ENCODE measurements around the gene AWAT2.

The AWAT2 gene

GRCh38 chrX:70049925-70050324, at the start of gene AWAT2:
Gene AWAT2, minus strand, starts transcription at chrX:70049938. Its CDS starts 6 bp downstream, at chrX:70049932.
- DNase-seq (ENCODE audit: low read depth in 2 of 2) = no peak

- no peak for DNase-seq (ENCODE audit: low read depth in 2 of 2)
Measured at GRCh38 chrX:70096052-70096451, 46.3 kb upstream of the AWAT2 start.

- DNase-seq (ENCODE audit: low read depth in 2 of 2) = no peak
Measured at GRCh38 chrX:70092247-70092646, 42.5 kb upstream of the AWAT2 start.

GRCh38 chrX:70089604-70090297, 40.0 kb upstream of the AWAT2 start:
- DNase-seq (ENCODE audit: low read depth in 2 of 2) = no peak

- DNase-seq (ENCODE audit: low read depth in 2 of 2) = no peak
Measured at GRCh38 chrX:70088751-70089150, 39.0 kb upstream of the AWAT2 start.

GRCh38 chrX:70087857-70088630, 38.3 kb upstream of the AWAT2 start:
- no peak for DNase-seq (ENCODE audit: low read depth in 2 of 2)

GRCh38 chrX:70084592-70085240, 35.0 kb upstream of the AWAT2 start:
- DNase-seq (ENCODE audit: low read depth in 2 of 2) = no peak

- no peak for DNase-seq (ENCODE audit: low read depth in 2 of 2)
Measured at GRCh38 chrX:70082723-70083122, 33.0 kb upstream of the AWAT2 start.

- no peak for DNase-seq (ENCODE audit: low read depth in 2 of 2)
Measured at GRCh38 chrX:70079870-70080269, 30.1 kb upstream of the AWAT2 start.

- DNase-seq (ENCODE audit: low read depth in 2 of 2) = no peak
Measured at GRCh38 chrX:70079297-70079696, 29.6 kb upstream of the AWAT2 start.

GRCh38 chrX:70066646-70067045, 16.9 kb upstream of the AWAT2 start:
- no peak for DNase-seq (ENCODE audit: low read depth in 2 of 2)

GRCh38 chrX:70062961-70063550, 13.3 kb upstream of the AWAT2 start:
- no peak for DNase-seq (ENCODE audit: low read depth in 2 of 2)

- no peak for DNase-seq (ENCODE audit: low read depth in 2 of 2)
Measured at GRCh38 chrX:70062076-70062475, 12.3 kb upstream of the AWAT2 start, which contains the start of gene OTUD6A. Gene OTUD6A, plus strand, starts transcription at chrX:70062457. Its CDS starts 68 bp downstream, at chrX:70062525.

GRCh38 chrX:70054391-70054790, 4.7 kb upstream of the AWAT2 start:
- DNase-seq (ENCODE audit: low read depth in 2 of 2) = no peak

- no peak for DNase-seq (ENCODE audit: low read depth in 2 of 2)
Measured at GRCh38 chrX:70052895-70053615, 3.3 kb upstream of the AWAT2 start.

GRCh38 chrX:70049406-70049805, 332 bp downstream of the AWAT2 start:
- no peak for DNase-seq (ENCODE audit: low read depth in 2 of 2)

GRCh38 chrX:70046978-70047377, 2.8 kb downstream of the AWAT2 start:
- DNase-seq (ENCODE audit: low read depth in 2 of 2) = no peak

- DNase-seq (ENCODE audit: low read depth in 2 of 2) = no peak
Measured at GRCh38 chrX:70044541-70045245, 5.0 kb downstream of the AWAT2 start.

- no peak for DNase-seq (ENCODE audit: low read depth in 2 of 2)
Measured at GRCh38 chrX:70043685-70044084, 6.1 kb downstream of the AWAT2 start.

GRCh38 chrX:70042399-70043371, 7.1 kb downstream of the AWAT2 start:
- DNase-seq (ENCODE audit: low read depth in 2 of 2) = no peak

All from activated CD4-positive, alpha-beta T cell treated with anti-CD3 and anti-CD28 coated beads for 24 hours (primary cell).